ENCODE data around the gene TNS3. TPM values are rescaled to one million over a fixed set of nuclear protein-coding genes. Genes with fewer than 3 reads are reported as not detected.
"Not testable (repeated sequence)": the region's sequence is repeated elsewhere in the genome, so short reads cannot be mapped to it uniquely, and the experiment has no call there.

The TNS3 gene
- polyA plus RNA-seq, 4 donors: 83.1 to 95.6 (median 90.9) TPM

- no peak for DNase-seq (ENCODE audit: low read depth in 4 of 4, low spot score in 2 of 4)
These were observed 37.5 kb downstream of the TNS3 start for GRCh38 chr7:47544416-47544815.

GRCh38 chr7:47543714-47544113, 38.2 kb downstream of the TNS3 start:
- DNase-seq (ENCODE audit: low read depth in 4 of 4, low spot score in 2 of 4): no peak

GRCh38 chr7:47543056-47543455, 38.9 kb downstream of the TNS3 start:
- no peak for DNase-seq (ENCODE audit: low read depth in 4 of 4, low spot score in 2 of 4)

GRCh38 chr7:47542051-47542450, 39.9 kb downstream of the TNS3 start:
- no peak for DNase-seq (ENCODE audit: low read depth in 4 of 4, low spot score in 2 of 4)

GRCh38 chr7:47541485-47541884, 40.4 kb downstream of the TNS3 start:
- not testable (repeated sequence) for DNase-seq (ENCODE audit: low read depth in 4 of 4, low spot score in 2 of 4)

- DNase-seq (ENCODE audit: low read depth in 4 of 4, low spot score in 2 of 4): no peak
These were observed 41.2 kb downstream of the TNS3 start for GRCh38 chr7:47540387-47541350.

GRCh38 chr7:47540053-47540386, 41.9 kb downstream of the TNS3 start:
- DNase-seq (ENCODE audit: low read depth in 4 of 4, low spot score in 2 of 4): no peak

GRCh38 chr7:47539398-47540052, 42.4 kb downstream of the TNS3 start:
- no peak for DNase-seq (ENCODE audit: low read depth in 4 of 4, low spot score in 2 of 4)

- no peak for DNase-seq (ENCODE audit: low read depth in 4 of 4, low spot score in 2 of 4)
These were observed 43.0 kb downstream of the TNS3 start for GRCh38 chr7:47538846-47539311.

- DNase-seq (ENCODE audit: low read depth in 4 of 4, low spot score in 2 of 4): peak in 1 of 4 donors; percentile 68
These were observed 43.9 kb downstream of the TNS3 start for GRCh38 chr7:47537716-47538675.

- peak in 1 of 4 donors; percentile 56 for DNase-seq (ENCODE audit: low read depth in 4 of 4, low spot score in 2 of 4)
These were observed 45.0 kb downstream of the TNS3 start for GRCh38 chr7:47536661-47537611.

- DNase-seq (ENCODE audit: low read depth in 4 of 4, low spot score in 2 of 4): no peak
These were observed 45.9 kb downstream of the TNS3 start for GRCh38 chr7:47535704-47536628.

- no peak for DNase-seq (ENCODE audit: low read depth in 4 of 4, low spot score in 2 of 4)
These were observed 46.7 kb downstream of the TNS3 start for GRCh38 chr7:47535035-47535703.

- no peak for DNase-seq (ENCODE audit: low read depth in 4 of 4, low spot score in 2 of 4)
These were observed 47.4 kb downstream of the TNS3 start for GRCh38 chr7:47534322-47535034.

- DNase-seq (ENCODE audit: low read depth in 4 of 4, low spot score in 2 of 4): no peak
These were observed 50.1 kb downstream of the TNS3 start for GRCh38 chr7:47531584-47532492.
